RWPE2 (cell line): ENCODE data around the gene RAP1GAP2.

Experiments used
- ATAC-seq: fragments of 200-7000 bp; cut with Tn5 transposase; 3 replicates; pipeline ENCODE4 v1.9.1; 2021; ENCODE audit warnings: low read depth
- DNase-seq: peaks from one replicate; pipeline ENCODE4 v3.0.0-alpha.2; 2020; ENCODE audit warnings: low spot score
- H3K27ac ChIP-seq: fragments of 450-650 bp; 2 replicates; pipeline ENCODE4 v1.5.1; 2017; ENCODE audit warnings: mild to moderate bottlenecking; ENCODE audit not compliant: poor library complexity, severe bottlenecking
- H3K27me3 ChIP-seq: fragments of 250-450 bp; sonication (Bioruptor Pico); 2 replicates; pipeline ENCODE4 v1.5.1; 2021; ENCODE audit warnings: mild to moderate bottlenecking, moderate library complexity; ENCODE audit not compliant: insufficient read depth, poor library complexity, severe bottlenecking
- H3K36me3 ChIP-seq: fragments of 250-450 bp; sonication (Bioruptor Pico); 2 replicates; pipeline ENCODE4 v1.5.1; 2020; ENCODE audit warnings: low read depth, mild to moderate bottlenecking, moderate library complexity
- H3K4me1 ChIP-seq: fragments of 250-450 bp; sonication (Bioruptor Pico); 2 replicates; pipeline ENCODE4 v1.5.1; 2021; ENCODE audit warnings: mild to moderate bottlenecking, moderate library complexity; ENCODE audit not compliant: insufficient read depth, poor library complexity, severe bottlenecking
- H3K4me3 ChIP-seq: fragments of 250-450 bp; sonication (Bioruptor Pico); 2 replicates; pipeline ENCODE4 v1.5.1; 2021; ENCODE audit warnings: mild to moderate bottlenecking, moderate library complexity; ENCODE audit not compliant: severe bottlenecking
- H3K9me3 ChIP-seq: fragments of 250-450 bp; sonication (Bioruptor Pico); 2 replicates; pipeline ENCODE4 v1.5.1; 2021; ENCODE audit warnings: mild to moderate bottlenecking, moderate library complexity; ENCODE audit not compliant: severe bottlenecking
- CTCF ChIP-seq: fragments of 450-650 bp; IDR thresholded peaks from one replicate; pipeline ENCODE4 v1.5.1; 2017; ENCODE audit warnings: mild to moderate bottlenecking, moderate library complexity; ENCODE audit not compliant: poor library complexity, severe bottlenecking

RAP1GAP2 gene

DNA sequence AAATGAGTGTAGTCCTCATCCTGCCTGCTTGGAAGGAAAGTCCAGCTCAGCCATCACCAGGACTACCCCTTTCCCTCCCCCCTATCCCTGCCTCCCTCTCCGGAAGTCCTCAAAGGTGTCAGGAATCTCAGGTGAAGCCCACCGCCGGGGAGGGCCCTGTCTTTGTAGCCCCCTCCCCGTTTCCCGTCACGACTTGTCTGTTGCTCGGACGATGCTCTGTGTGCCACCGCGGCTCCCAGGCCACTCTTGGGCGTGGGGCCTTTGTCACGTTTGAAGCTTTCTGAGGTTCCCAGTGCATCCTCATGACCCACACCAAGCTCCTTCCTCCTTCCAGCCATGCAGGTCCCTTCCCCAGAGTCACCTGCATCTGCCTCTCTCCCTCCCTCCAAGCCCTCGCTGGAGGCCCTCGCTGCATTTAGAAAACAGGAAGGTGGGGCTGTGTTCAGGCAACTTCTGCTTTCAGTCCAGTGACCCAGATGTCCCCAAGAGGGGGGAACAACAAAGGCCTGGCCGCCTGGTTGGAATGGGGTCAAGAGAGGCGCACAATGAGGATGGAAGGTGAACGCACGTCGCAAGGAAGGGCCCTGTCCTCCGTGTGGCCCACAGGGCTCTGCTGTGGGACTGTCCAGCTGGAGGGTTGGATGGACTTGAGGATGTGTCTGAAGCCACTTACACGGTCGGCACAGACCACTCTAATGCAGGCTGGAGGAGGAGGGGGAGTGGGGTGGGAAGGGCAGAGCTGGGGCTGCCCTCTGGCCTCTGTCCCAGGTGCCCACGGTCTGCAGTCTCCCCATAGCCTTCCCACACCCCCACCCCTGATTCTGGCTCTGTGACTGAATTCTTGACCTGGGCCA is 207.3 kb downstream of the RAP1GAP2 start:
- H3K4me3 ChIP-seq, result no peak overlapping the region
- peaks cover 60% of the 10 kb centered on the region for H3K36me3 ChIP-seq
- peaks cover 24% of the 10 kb centered on the region for H3K4me1 ChIP-seq
- DNase-seq (no peak), ATAC-seq (peak; percentile 18; the same call in 2 of the 3 replicates)
- peak overlapping the region; percentile 85 for H3K27ac ChIP-seq
- no peaks in the 10 kb centered on the region for H3K27me3 ChIP-seq
- H3K9me3 ChIP-seq, result no peaks in the 10 kb centered on the region
- TF ChIP-seq CTCF, result no peak

DNA sequence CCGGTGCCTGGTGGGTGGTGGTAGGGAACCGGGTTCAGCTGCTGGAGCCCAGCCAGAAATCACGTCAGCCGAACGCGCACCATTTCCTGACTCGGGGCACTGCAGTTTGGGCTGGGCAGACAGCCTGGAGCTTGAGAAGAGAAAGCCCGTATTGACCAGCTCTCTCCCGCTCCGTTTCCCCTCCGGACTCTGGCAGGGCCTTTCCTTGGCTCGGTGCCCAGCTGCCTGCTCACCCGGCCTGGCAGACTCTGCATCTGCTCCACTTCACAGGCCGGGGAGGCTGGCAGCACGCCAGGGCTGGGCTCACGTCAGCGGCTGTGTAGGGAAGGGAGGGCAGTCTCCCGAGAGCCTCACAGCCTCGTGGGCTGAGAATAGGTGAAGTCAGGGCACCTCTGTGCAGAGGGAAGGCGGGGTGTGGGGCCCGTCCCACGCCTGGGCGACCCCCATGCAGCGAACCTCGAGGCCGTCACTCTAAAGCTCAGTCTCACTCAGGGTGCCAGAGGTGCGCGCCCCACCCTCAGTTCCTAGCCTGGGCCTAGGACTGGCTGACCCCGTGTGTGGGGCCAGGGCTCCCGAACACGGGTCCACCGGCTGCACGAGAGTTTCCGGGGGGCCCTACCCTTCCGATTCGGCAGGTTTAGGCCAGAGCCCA is 208.0 kb downstream of the RAP1GAP2 start:
- Histone ChIP-seq H3K4me3 (no peak overlapping the region), H3K4me1 (peaks cover 17% of the 10 kb centered on the region), H3K9me3 (no peaks in the 10 kb centered on the region), H3K27me3 (no peaks in the 10 kb centered on the region), H3K36me3 (peaks cover 61% of the 10 kb centered on the region), H3K27ac (peak overlapping the region; percentile 85)
- ATAC-seq (peak; percentile 93), DNase-seq (peak; percentile 98)
- TF ChIP-seq CTCF, result no peak

DNA sequence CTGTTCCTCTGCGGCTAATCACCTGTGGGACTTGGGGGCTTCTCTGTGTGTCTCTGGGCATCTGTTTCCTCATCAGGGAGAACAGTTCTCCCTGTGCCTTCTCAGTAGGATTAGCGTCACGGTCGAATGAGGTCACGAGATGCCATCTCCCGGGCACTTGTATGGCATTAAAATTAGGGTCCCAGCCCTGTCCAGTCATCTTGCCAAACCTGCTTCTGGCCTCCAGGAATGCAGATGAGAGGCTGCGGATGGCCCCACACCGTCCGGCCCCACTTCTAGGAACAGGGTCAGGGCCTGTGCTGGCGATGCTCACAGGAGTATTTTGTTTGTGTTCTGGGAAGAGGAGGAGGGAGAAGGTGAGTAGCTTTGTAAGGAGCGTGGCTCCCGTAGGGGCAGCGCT is 208.7 kb downstream of the RAP1GAP2 start:
- Histone ChIP-seq H3K27me3 (no peaks in the 10 kb centered on the region), H3K4me1 (peaks cover 16% of the 10 kb centered on the region), H3K27ac (peak overlapping the region; percentile 85), H3K4me3 (no peak overlapping the region), H3K36me3 (peaks cover 59% of the 10 kb centered on the region), H3K9me3 (no peaks in the 10 kb centered on the region)
- ATAC-seq, result no peak
- no peak for TF ChIP-seq CTCF
- no peak for DNase-seq

DNA sequence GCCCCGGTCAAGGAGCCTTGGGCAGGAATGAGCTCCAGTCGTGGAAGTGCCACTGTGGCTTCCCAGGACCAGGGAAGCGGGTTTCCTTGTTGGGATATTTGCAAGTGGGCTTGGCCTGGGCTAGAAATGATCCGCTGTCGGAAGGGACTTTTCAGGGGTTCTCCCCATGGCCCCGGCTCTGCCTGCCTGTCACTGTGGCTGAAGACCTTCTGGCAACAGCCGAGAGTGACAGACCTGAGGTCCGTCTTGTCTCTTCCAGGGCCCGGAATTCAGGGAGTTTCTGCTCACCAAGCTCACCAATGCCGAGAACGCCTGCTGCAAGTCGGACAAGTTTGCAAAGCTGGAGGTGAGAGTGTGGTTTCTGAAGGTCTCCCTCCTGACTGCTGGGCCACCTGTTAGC is 209.5 kb downstream of the RAP1GAP2 start:
- Histone ChIP-seq H3K27me3 (no peaks in the 10 kb centered on the region), H3K36me3 (peaks cover 62% of the 10 kb centered on the region), H3K27ac (peak overlapping the region; percentile 85), H3K4me1 (peaks cover 16% of the 10 kb centered on the region), H3K4me3 (no peak overlapping the region), H3K9me3 (no peaks in the 10 kb centered on the region)
- no peak for DNase-seq
- no peak for ATAC-seq
- no peak for TF ChIP-seq CTCF

GRCh38 chr17:3006801-3007200 is 210.6 kb downstream of the RAP1GAP2 start:
- Histone ChIP-seq H3K36me3 (peaks cover 65% of the 10 kb centered on the region), H3K4me3 (no peak overlapping the region), H3K27ac (no peak overlapping the region), H3K9me3 (no peaks in the 10 kb centered on the region), H3K4me1 (peaks cover 16% of the 10 kb centered on the region), H3K27me3 (no peaks in the 10 kb centered on the region)
- DNase-seq (no peak), ATAC-seq (no peak)
- no peak for TF ChIP-seq CTCF
